Chondrocyte (in vitro differentiated cells): ENCODE data around the gene ALDH18A1. TPM values are rescaled to one million over a fixed set of nuclear protein-coding genes. Genes with fewer than 3 reads are reported as not detected.

ENCODE experiments used
- DNase-seq: peaks from one replicate; pipeline ENCODE4 v3.0.0; 2021; ENCODE audit warnings: mixed read lengths, low spot score
- H3K27ac Mint-ChIP-seq: one replicate; pipeline ENCODE4 v1.8.0; 2021; ENCODE audit warnings: mild to moderate bottlenecking, moderate library complexity, mixed read lengths; ENCODE audit not compliant: unreplicated experiment
- H3K27me3 Mint-ChIP-seq: 2 replicates; pipeline ENCODE4 v1.8.0; 2021; ENCODE audit warnings: low read depth, mixed read lengths
- H3K36me3 Mint-ChIP-seq: 2 replicates; pipeline ENCODE4 v1.8.0; 2021; ENCODE audit warnings: low read depth, mixed read lengths
- H3K4me1 Mint-ChIP-seq: 2 replicates; pipeline ENCODE4 v1.8.0; 2021; ENCODE audit warnings: low read depth, mild to moderate bottlenecking, mixed read lengths
- H3K4me3 Mint-ChIP-seq: one replicate; pipeline ENCODE4 v1.8.0; 2021; ENCODE audit warnings: mild to moderate bottlenecking, moderate library complexity, mixed read lengths; ENCODE audit not compliant: unreplicated experiment
- H3K9me3 Mint-ChIP-seq: 2 replicates; pipeline ENCODE4 v1.8.0; 2021; ENCODE audit warnings: low read depth, mixed read lengths
- CTCF ChIP-seq: fragments of 200-600 bp; sonication (generic); IDR thresholded peaks from 2 replicates; pipeline ENCODE4 v1.5.0; 2021; ENCODE audit warnings: antibody characterized with exemption, mild to moderate bottlenecking, moderate library complexity
- total RNA-seq: library from RNA; stranded (reverse); gene quantifications from 3 replicates; pipeline ENCODE4 v1.2.1, GENCODE V29; 2021

The ALDH18A1 gene
- total RNA-seq, 1 donor from 2014 or later: 132 TPM

DNA sequence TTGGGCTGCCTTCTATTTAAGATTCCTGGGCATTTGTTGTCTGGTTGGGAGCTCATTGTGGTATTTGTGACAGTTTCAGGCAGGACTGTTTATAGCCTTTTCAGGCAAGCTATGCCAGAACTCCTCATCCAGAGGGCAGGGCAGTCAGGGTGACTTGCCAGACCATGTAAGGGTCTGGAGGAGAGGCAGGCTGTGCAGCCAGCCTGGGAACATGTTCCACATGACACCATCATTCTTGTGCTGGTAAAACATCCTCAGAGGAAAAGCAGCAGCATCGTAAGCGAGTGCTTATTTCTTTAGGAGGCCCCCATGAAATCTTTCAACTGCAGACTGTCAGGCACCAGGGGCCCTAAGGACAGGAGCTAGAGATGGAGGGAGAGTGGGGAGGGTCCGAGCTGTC is 51.3 kb downstream of the ALDH18A1 start:
- no peak overlapping the region for H3K4me3 Mint-ChIP-seq
- H3K36me3 Mint-ChIP-seq: peaks cover 33% of the 10 kb centered on the region
- no peaks in the 10 kb centered on the region for H3K27me3 Mint-ChIP-seq
- no peaks in the 10 kb centered on the region for H3K9me3 Mint-ChIP-seq
- no peak overlapping the region for H3K27ac Mint-ChIP-seq
- no peak for DNase-seq
- TF ChIP-seq CTCF: no peak
- H3K4me1 Mint-ChIP-seq: peaks cover 4% of the 10 kb centered on the region

DNA sequence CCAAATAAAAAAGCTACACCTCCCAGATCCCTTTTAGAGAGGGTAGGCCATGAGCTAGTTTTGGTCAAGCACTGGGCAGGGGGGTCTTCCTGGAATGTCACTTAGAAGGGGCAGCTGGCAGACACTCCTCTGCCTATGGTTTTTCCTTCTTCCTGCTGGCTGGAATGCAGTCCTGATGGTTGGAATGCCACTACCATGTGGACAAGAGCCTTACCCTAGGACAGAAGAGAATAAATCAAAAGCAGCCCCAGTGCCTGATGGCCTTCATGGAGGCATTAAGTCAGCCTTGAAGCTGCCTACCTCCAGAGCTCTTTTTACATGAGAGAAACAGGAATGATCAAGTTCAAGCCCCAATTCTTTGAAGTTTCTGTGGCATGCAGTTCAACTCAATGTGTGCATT is 51.9 kb downstream of the ALDH18A1 start:
- Mint-ChIP-seq H3K27me3 (no peaks in the 10 kb centered on the region), H3K9me3 (no peaks in the 10 kb centered on the region), H3K4me3 (no peak overlapping the region), H3K36me3 (peaks cover 28% of the 10 kb centered on the region), H3K27ac (no peak overlapping the region), H3K4me1 (peaks cover 4% of the 10 kb centered on the region)
- no peak for DNase-seq
- peak; percentile 12 for TF ChIP-seq CTCF

GRCh38 chr10:95602382-95602781 is 54.1 kb downstream of the ALDH18A1 start:
- peaks cover under 1% of the 10 kb centered on the region for H3K27me3 Mint-ChIP-seq
- no peak overlapping the region for H3K4me3 Mint-ChIP-seq
- TF ChIP-seq CTCF: no peak
- H3K4me1 Mint-ChIP-seq: peaks cover 4% of the 10 kb centered on the region
- H3K27ac Mint-ChIP-seq: no peak overlapping the region
- H3K9me3 Mint-ChIP-seq: no peaks in the 10 kb centered on the region
- H3K36me3 Mint-ChIP-seq: peaks cover 11% of the 10 kb centered on the region
- DNase-seq: no peak

DNA sequence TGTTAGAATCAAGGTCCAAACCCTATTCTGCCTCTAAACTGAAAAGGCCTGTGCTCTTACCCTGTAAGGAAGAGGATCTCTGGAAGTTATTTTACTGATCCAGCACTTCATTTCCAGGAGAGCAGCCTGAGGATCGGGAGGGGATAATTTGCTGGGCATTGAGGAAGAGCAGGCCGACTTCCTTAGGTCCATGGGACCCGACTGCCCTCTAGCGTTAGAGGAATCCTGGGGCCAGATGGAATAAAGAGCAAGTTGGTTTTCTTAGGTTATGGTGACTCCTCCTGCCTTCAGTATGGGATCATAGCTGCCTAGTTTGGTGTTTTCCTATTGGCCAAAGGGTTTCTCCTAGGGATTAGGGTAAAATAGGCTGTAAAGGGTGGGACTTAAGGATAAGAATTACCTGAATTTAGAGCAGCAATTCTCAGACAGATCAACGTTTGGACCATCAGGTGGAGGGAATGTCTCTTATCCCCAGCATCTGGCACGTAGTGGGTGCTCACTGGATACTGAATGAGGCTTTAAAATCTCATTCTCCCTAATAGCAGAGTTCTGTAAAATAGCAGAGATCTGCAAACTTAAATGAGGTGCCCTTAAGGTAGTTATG is 55.3 kb downstream of the ALDH18A1 start:
- H3K9me3 Mint-ChIP-seq: peaks cover 8% of the 10 kb centered on the region
- peaks cover 2% of the 10 kb centered on the region for H3K27me3 Mint-ChIP-seq
- H3K36me3 Mint-ChIP-seq: peaks cover 8% of the 10 kb centered on the region
- H3K4me3 Mint-ChIP-seq: no peak overlapping the region
- H3K4me1 Mint-ChIP-seq: peaks cover 4% of the 10 kb centered on the region
- DNase-seq: no peak
- peak; percentile 97 for TF ChIP-seq CTCF
- H3K27ac Mint-ChIP-seq: no peak overlapping the region

DNA sequence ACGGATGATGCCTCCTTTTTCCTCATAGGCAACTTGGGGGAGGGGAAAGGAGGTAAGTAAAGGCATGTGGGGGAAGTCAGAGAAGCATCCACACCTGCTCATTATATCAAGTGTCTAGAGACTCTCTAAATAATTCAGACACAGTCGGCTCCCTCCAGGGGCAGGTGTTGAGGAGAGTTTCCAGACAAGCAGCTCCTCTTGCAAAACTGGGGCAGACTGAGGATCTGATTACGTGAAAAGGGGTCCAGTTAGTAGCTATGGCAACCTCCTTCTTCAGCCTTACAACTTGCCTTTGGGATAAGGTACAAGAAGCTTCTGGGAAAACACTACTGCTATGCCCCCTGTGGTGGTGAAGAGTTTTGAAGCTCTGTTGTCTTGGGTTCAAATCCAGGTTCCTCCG is 56.4 kb downstream of the ALDH18A1 start:
- peaks cover 2% of the 10 kb centered on the region for H3K27me3 Mint-ChIP-seq
- H3K4me1 Mint-ChIP-seq: peaks cover 2% of the 10 kb centered on the region
- H3K4me3 Mint-ChIP-seq: no peak overlapping the region
- DNase-seq: no peak
- TF ChIP-seq CTCF: no peak
- no peak overlapping the region for H3K27ac Mint-ChIP-seq
- peaks cover 2% of the 10 kb centered on the region for H3K36me3 Mint-ChIP-seq
- peaks cover 11% of the 10 kb centered on the region for H3K9me3 Mint-ChIP-seq
